Middle frontal gyrus (tissue), 1 donor: Measurements from ENCODE around the gene SLC6A17.

Experiments used
- DNase-seq: peaks from one replicate; pipeline ENCODE4 v3.0.0-alpha.2; 2015; ENCODE audit warnings: low spot score; ENCODE audit errors: extremely low spot score

Gene SLC6A17

GRCh38 chr1:110239441-110240430 lies 89.4 kb downstream of the SLC6A17 start:
- no peak for DNase-seq

DNA sequence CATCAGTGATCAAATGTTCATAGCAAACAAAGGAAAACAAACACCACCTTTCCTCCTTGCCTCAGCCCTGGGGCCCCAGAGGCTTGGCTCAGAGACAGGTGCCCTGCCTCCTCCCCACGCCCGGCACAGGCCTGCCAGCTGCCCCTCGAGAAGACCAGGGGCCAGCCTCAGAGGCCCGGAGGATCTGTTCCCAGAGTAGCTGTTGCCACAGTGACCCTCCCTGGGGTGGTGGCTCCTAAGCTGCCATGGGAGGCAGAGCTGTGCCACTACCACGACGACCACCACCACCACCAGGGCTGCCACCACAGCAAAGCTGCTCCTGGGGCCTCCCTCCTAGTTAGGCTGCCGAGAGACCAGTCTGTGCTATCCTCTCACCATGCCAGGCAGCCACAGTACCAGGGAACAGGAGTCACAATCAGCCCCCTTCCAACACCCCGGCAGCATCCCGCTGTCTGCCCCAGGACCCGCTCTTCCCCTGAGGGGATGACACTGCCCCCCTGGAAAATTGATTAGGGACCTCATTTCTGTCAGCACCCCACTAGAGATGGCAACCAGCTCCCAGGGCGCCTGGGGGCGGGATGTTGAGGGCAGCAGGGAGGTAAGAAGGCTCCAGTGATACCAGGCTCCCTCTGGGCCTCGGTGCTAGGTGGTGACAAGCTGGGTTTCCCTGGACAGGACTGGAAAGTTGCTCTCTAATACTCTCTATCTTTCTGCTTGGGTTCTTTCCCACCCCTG lies 90.3 kb downstream of the SLC6A17 start:
- DNase-seq: no peak

GRCh38 chr1:110241516-110241915 lies 91.2 kb downstream of the SLC6A17 start:
- no peak for DNase-seq

DNA sequence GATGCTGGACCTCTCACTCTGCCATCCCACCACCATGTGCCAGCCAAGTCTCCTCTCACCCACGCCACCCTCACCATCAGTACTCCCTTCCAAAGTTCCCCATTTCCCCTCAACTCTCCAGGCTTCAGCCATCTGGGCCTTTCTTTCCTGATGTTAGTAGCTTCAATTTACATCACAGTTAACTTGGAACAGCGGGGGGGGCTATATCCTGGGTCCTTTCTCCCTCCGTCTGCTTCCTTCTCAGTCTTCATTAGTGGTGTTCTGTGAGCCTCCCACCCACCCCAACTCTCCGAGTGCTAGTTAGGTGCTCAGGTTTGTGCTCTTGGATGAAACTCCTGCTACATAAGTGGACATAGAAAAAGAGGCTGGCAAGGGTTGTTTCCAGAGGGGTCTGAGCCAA lies 91.8 kb downstream of the SLC6A17 start:
- no peak for DNase-seq

- DNase-seq: no peak
Observed at GRCh38 chr1:110242731-110243130, 92.4 kb downstream of the SLC6A17 start.

DNA sequence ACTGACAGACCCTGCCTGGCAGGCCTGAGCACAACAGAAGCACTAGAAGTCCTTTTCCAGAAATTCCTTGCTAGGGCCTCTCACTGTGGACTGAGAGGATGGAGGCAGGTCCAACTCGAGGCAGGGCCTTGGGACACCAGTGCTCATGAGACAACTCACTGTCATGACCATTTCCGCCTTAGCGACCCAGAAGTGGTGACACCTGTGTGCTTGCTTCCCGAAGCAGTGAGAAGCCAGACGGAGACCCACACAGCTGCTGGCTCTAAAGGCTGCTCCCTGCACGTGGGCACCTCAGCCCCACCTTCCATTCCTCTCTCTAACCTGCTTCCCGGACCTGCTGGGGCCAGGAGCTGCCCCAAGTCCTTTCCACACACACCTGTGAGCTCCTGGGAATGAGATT lies 92.9 kb downstream of the SLC6A17 start:
- no peak for DNase-seq

DNA sequence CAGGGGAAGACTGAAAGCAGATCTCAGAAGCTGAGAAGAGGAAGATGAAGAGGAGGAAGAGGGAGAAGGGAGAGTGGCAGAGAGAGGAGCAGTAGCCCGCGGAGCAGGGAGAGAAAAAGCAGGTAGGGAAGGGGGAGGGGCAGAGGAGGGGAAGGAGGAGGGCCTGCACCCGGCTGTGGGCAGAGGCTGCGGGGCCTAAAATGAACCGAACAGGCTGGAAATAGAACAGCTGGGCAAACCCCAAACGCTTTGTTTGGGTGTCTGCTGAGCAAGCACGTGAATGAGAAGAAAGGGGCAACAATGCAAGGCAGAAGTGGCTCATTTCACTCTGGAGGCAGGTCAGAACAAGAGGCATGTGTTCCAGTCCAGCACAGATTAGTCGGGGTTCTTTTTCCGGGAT lies 93.3 kb downstream of the SLC6A17 start:
- DNase-seq: no peak

- DNase-seq: no peak
Observed at GRCh38 chr1:110245876-110246620, 95.8 kb downstream of the SLC6A17 start.

DNA sequence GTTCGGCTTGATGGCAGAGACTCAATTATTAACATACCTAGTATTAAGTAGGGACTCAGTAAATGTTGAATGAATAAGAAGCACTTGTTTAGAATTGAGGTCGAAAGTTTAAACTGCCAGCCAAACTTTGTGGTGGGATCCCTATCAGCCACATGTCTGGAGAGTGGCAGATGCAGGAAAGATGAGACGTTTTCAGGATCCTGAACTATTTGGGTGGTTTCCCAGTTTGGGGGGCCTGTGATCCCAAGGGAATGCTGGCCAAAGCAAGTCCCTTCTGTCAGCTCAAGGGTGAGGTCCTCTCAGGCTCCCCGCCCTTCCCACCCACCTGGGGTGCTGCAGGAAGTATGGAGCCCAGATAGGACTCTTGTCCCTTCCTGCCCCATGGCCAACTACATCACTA lies 98.5 kb downstream of the SLC6A17 start:
- no peak for DNase-seq

- no peak for DNase-seq
Observed at GRCh38 chr1:110249256-110249655, 99.0 kb downstream of the SLC6A17 start.

- no peak for DNase-seq
Observed at GRCh38 chr1:110250008-110250407, 99.7 kb downstream of the SLC6A17 start.

DNA sequence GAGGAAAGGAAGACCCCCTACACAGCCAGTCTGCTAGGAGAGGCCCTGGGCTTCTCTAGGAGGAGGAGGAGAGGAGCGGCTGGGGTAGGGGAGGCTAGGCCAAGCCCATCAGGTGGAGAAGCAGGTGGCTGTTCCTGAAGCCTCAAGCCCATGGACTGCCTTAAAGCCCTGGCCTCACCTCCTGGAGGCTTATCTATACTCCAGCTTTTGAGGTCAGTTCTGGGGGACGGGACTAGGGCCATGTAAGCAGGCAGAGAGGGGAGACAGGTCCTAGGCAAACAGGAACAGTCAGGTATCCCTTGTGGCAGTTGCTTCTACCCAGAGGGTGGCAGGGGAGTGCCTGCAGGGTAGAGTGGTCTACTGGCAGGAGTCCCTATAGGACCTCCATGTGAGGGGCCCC lies 100.5 kb downstream of the SLC6A17 start:
- DNase-seq: no peak
